Measurements from ENCODE around the gene FAM185A.

DNA sequence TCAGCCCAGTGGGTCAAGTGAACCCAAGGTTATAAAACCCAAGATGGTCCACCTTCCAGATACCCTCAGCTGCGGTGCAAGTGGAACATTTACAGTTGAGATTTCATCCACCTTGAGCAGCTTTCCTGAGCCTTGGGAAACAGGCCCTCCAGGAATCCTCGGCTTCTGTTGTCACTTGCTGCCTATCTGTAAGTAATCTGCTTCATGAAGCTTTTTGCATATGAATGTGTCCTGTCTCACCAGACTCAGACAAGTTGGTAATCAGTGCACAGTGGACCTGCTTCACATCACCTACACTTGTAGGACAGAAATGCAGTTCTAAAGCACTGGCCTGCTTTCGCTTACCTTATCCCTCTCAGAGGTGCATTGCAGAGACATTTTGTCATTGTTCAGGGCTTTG, 80.3 kb downstream of the FAM185A start:
- TF ChIP-seq, protein P1, sequence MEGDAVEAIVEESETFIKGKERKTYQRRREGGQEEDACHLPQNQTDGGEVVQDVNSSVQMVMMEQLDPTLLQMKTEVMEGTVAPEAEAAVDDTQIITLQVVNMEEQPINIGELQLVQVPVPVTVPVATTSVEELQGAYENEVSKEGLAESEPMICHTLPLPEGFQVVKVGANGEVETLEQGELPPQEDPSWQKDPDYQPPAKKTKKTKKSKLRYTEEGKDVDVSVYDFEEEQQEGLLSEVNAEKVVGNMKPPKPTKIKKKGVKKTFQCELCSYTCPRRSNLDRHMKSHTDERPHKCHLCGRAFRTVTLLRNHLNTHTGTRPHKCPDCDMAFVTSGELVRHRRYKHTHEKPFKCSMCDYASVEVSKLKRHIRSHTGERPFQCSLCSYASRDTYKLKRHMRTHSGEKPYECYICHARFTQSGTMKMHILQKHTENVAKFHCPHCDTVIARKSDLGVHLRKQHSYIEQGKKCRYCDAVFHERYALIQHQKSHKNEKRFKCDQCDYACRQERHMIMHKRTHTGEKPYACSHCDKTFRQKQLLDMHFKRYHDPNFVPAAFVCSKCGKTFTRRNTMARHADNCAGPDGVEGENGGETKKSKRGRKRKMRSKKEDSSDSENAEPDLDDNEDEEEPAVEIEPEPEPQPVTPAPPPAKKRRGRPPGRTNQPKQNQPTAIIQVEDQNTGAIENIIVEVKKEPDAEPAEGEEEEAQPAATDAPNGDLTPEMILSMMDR (IDR thresholded peaks at IDR 0.05), result no peak
- no peak for TF ChIP-seq POLR2A (IDR thresholded peaks at IDR 0.05; ENCODE audit: low read depth)
- no peak for TF ChIP-seq EP300 (IDR thresholded peaks at IDR 0.05)
